GM23338 (cell line): ENCODE measurements around the gene MYDGF. TPM values are rescaled to one million over a fixed set of nuclear protein-coding genes. Genes with fewer than 3 reads are reported as not detected.

Experiments used
- ATAC-seq: fragments of 200-7000 bp; cut with Tn5 transposase; 3 replicates; pipeline ENCODE4 v1.9.1; 2020
- DNase-seq: peaks from one replicate; pipeline ENCODE4 v3.0.0-alpha.2; 2015; ENCODE audit warnings: low spot score
- H2AFZ ChIP-seq: fragments of 200-600 bp; sonication (generic); 2 replicates; pipeline ENCODE4 v1.8.0; 2016; ENCODE audit warnings: antibody characterized with exemption, mild to moderate bottlenecking, moderate library complexity
- H3F3A ChIP-seq: fragments of 200-600 bp; sonication (generic); replicated peaks from 2 replicates; pipeline ENCODE4 v1.8.0; 2017; ENCODE audit warnings: antibody characterized with exemption, mixed run types, low read depth
- H3K27ac ChIP-seq: fragments of 200-600 bp; sonication (generic); 2 replicates; pipeline ENCODE4 v1.6.1; 2016; ENCODE audit warnings: low read depth
- H3K27me3 ChIP-seq: fragments of 200-600 bp; sonication (generic); 2 replicates; pipeline ENCODE4 v1.8.0; 2016; ENCODE audit warnings: mild to moderate bottlenecking, mixed run types, moderate library complexity; ENCODE audit not compliant: insufficient read depth
- H3K36me3 ChIP-seq: fragments of 200-600 bp; sonication (generic); 2 replicates; pipeline ENCODE4 v1.8.0; 2016; ENCODE audit warnings: mild to moderate bottlenecking; ENCODE audit not compliant: insufficient read depth
- H3K4me1 ChIP-seq: fragments of 200-600 bp; sonication (generic); 2 replicates; pipeline ENCODE4 v1.8.0; 2016; ENCODE audit warnings: mild to moderate bottlenecking, moderate library complexity; ENCODE audit not compliant: insufficient read depth
- H3K4me2 ChIP-seq: fragments of 200-600 bp; sonication (generic); 2 replicates; pipeline ENCODE4 v1.7.1; 2017; ENCODE audit warnings: mixed run types
- H3K4me3 ChIP-seq: fragments of 200-600 bp; sonication (generic); 2 replicates; pipeline ENCODE4 v1.6.1; 2016; ENCODE audit warnings: mixed run types
- H3K79me2 ChIP-seq: fragments of 200-600 bp; sonication (generic); replicated peaks from 2 replicates; pipeline ENCODE4 v1.8.0; 2017; ENCODE audit warnings: mild to moderate bottlenecking; ENCODE audit not compliant: insufficient read depth
- H3K9me2 ChIP-seq: fragments of 200-600 bp; sonication (generic); 2 replicates; pipeline ENCODE4 v1.8.0; 2017; ENCODE audit not compliant: insufficient read depth
- H4K20me1 ChIP-seq: fragments of 200-600 bp; sonication (generic); replicated peaks from 2 replicates; pipeline ENCODE4 v1.8.0; 2017; ENCODE audit warnings: mild to moderate bottlenecking; ENCODE audit not compliant: insufficient read depth
- H3K27ac Mint-ChIP-seq: 2 replicates; pipeline ENCODE4 v1.8.0; 2020; ENCODE audit warnings: inconsistent platforms, mild to moderate bottlenecking, moderate library complexity, mixed read lengths
- H3K27me3 Mint-ChIP-seq: 3 replicates; pipeline ENCODE4 v1.8.0; 2022; ENCODE audit warnings: low read depth, mild to moderate bottlenecking, moderate library complexity, mixed read lengths, inconsistent platforms; ENCODE audit not compliant: insufficient read depth, poor library complexity
- H3K36me3 Mint-ChIP-seq: 3 replicates; pipeline ENCODE4 v1.8.0; 2021; ENCODE audit warnings: low read depth, mild to moderate bottlenecking, inconsistent platforms, moderate library complexity, mixed read lengths
- H3K4me1 Mint-ChIP-seq: 3 replicates; pipeline ENCODE4 v1.8.0; 2020; ENCODE audit warnings: mild to moderate bottlenecking, inconsistent platforms, mixed read lengths
- H3K4me3 Mint-ChIP-seq: 3 replicates; pipeline ENCODE4 v1.8.0; 2021; ENCODE audit warnings: moderate library complexity, mild to moderate bottlenecking, inconsistent platforms, mixed read lengths
- H3K9me3 Mint-ChIP-seq: 3 replicates; pipeline ENCODE4 v1.8.0; 2020; ENCODE audit warnings: moderate library complexity, mild to moderate bottlenecking, inconsistent platforms, mixed read lengths
- CREB1 ChIP-seq: fragments of 250-450 bp; sonication (Bioruptor Pico); IDR thresholded peaks from 2 replicates; pipeline ENCODE4 v1.5.0; 2020; ENCODE audit warnings: low read depth, mild to moderate bottlenecking, moderate library complexity
- CTCF ChIP-seq, 2 experiments: fragments of 200-600 bp in 1 of 2; sonication (generic) in 1 of 2; conservative IDR thresholded peaks; 2 replicates each; pipeline versions ENCODE4 v1.5.1 to v1.6.1; 2016 to 2017; ENCODE audit warnings: antibody characterized with exemption in 2 of 2, low read depth in 2 of 2, mild to moderate bottlenecking in 2 of 2, moderate library complexity in 1 of 2
- ETS1 ChIP-seq: IDR thresholded peaks from 2 replicates; pipeline ENCODE4 v1.6.1; 2016; ENCODE audit warnings: antibody characterized with exemption
- EZH2phosphoT487 ChIP-seq: fragments of 200-600 bp; sonication (generic); IDR thresholded peaks from one replicate; pipeline ENCODE4 v1.8.1; 2018; ENCODE audit warnings: antibody characterized with exemption; ENCODE audit not compliant: unreplicated experiment
- JUNB ChIP-seq: IDR thresholded peaks from one replicate; pipeline ENCODE4 v1.6.1; 2016; ENCODE audit warnings: antibody characterized with exemption; ENCODE audit not compliant: unreplicated experiment
- POLR2AphosphoS5 ChIP-seq: IDR thresholded peaks from 2 replicates; pipeline ENCODE4 v1.6.1; 2016; ENCODE audit warnings: antibody characterized with exemption, low read depth
- REST ChIP-seq: IDR thresholded peaks from one replicate; pipeline ENCODE4 v1.6.1; 2018; ENCODE audit warnings: antibody characterized with exemption; ENCODE audit not compliant: unreplicated experiment
- STAT1 ChIP-seq: IDR thresholded peaks from one replicate; pipeline ENCODE4 v1.6.1; 2016; ENCODE audit warnings: antibody characterized with exemption; ENCODE audit not compliant: unreplicated experiment
- ZNF462 ChIP-seq: fragments of 250-450 bp; sonication (Bioruptor Pico); IDR thresholded peaks from 2 replicates; pipeline ENCODE4 v1.5.0; 2020; ENCODE audit warnings: mild to moderate bottlenecking, moderate library complexity
- polyA plus RNA-seq: library from polyadenylated mRNA; unstranded; fragments of >200 nt; fragmentation: Nextera tagmentation; extraction: Ambion mirVana; gene quantifications from 2 replicates; pipeline ENCODE4 v1.2.1, GENCODE V29; 2016
- total RNA-seq: library from RNA; depleted of rRNA; stranded (reverse); fragments of >200 nt; shearing (Covaris generic); gene quantifications from 2 replicates; pipeline ENCODE4 v1.2.3, GENCODE V29; 2014

Gene MYDGF
- total and polyA plus RNA-seq, 2 experiments from 2014 or later, result 42.3 to 99.5 TPM

- Histone ChIP-seq H3K36me3 (no peaks in the 10 kb centered on the region), H3K9me2 (no peaks in the 10 kb centered on the region), H3K27ac (no peak overlapping the region), H3K79me2 (no peaks in the 10 kb centered on the region), H3F3A (peaks cover 11% of the 10 kb centered on the region), H3K4me3 (peak overlapping the region; percentile 86; the same call in 1 of the 2 replicates), H3K4me2 (peak overlapping the region; percentile 96), H3K4me1 (peaks cover 5% of the 10 kb centered on the region; the same call in 1 of the 2 replicates), H3K27me3 (peaks cover 18% of the 10 kb centered on the region), H2AFZ (peak overlapping the region; percentile 92), H4K20me1 (no peaks in the 10 kb centered on the region)
- ATAC-seq (no peak; the same call in 2 of the 3 replicates), DNase-seq (peak; percentile 34)
- H3K27me3 Mint-ChIP-seq, result peaks cover 28% of the 10 kb centered on the region
- H3K4me1 Mint-ChIP-seq, result peaks cover 9% of the 10 kb centered on the region
- H3K4me3 Mint-ChIP-seq, result peak overlapping the region; percentile 64
- no peaks in the 10 kb centered on the region; the same call in 2 of the 3 replicates for H3K36me3 Mint-ChIP-seq
- no peaks in the 10 kb centered on the region; the same call in 2 of the 3 replicates for H3K9me3 Mint-ChIP-seq
- TF ChIP-seq EZH2phosphoT487 (no peak), REST (no peak), STAT1 (no peak), ETS1 (no peak), JUNB (no peak), ZNF462 (CRISPR knock-in tag) (no peak), CTCF (conservative IDR thresholded peaks at IDR 0.05; ENCODE audit: low read depth in 2 of 2) (no peak), POLR2AphosphoS5 (no peak), CREB1 (CRISPR knock-in tag) (no peak)
- H3K27ac Mint-ChIP-seq, result no peak overlapping the region
These were observed 33.4 kb downstream of the MYDGF start for GRCh38 chr19:4636761-4637160.
